Astrocyte of the spinal cord (primary cell): Measurements from ENCODE around the gene S100Z.
"Not testable (repeated sequence)": the region's sequence is repeated elsewhere in the genome, so short reads cannot be mapped to it uniquely, and the experiment has no call there.

Source experiments
- DNase-seq: peaks from one replicate; pipeline ENCODE4 v3.0.0; 2011; ENCODE audit warnings: low read depth, low spot score
- H3K4me3 ChIP-seq: 2 replicates; pipeline ENCODE4 v1.5.1; 2011; ENCODE audit warnings: low read depth, mild to moderate bottlenecking, low read length, moderate library complexity
- CTCF ChIP-seq: IDR thresholded peaks from 2 replicates; pipeline ENCODE4 v1.5.1; 2012; ENCODE audit warnings: low read depth, mild to moderate bottlenecking, low read length, inconsistent platforms
- in situ Hi-C: cut with HindIII; loops from 2 replicates; pipeline ENCODE4 v1.10.0; 2017; ENCODE audit warnings: low sequenced_read_pairs

Gene S100Z

GRCh38 chr5:76930083-76930482, 80.3 kb downstream of the S100Z start:
- H3K4me3 ChIP-seq: no peak overlapping the region
- DNase-seq: no peak
- TF ChIP-seq CTCF: no peak
- in situ Hi-C loops: no loop called here

- in situ Hi-C loops: no loop called here
- no peak for DNase-seq
- no peak for TF ChIP-seq CTCF
These were observed 88.4 kb downstream of the S100Z start for GRCh38 chr5:76938177-76938576.

DNA sequence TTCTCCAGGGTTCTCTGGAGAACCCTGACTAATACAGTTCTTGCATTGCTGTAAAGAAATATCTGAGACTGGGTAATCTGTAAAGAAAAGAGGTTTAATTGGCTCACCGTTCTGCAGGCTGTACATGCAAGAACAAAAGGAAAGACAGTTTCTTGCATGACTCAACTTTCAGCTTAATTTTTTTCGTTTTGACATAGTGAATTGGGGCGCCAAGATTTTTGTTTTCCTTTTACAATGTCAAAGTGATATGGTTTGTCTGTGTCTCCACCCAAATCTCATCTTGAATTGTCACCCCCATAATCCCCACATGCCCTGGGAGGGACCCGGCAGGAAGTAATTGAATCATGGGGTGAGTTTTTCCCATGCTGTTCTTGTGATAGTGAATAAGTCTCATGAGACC, 91.2 kb downstream of the S100Z start:
- no peak overlapping the region for H3K4me3 ChIP-seq
- TF ChIP-seq CTCF: no peak
- in situ Hi-C loops: no loop called here
- DNase-seq: no peak

More at GRCh38 chr5:76938177-76938576, 88.4 kb downstream of the S100Z start:
- H3K4me3 ChIP-seq: no peak overlapping the region

DNA sequence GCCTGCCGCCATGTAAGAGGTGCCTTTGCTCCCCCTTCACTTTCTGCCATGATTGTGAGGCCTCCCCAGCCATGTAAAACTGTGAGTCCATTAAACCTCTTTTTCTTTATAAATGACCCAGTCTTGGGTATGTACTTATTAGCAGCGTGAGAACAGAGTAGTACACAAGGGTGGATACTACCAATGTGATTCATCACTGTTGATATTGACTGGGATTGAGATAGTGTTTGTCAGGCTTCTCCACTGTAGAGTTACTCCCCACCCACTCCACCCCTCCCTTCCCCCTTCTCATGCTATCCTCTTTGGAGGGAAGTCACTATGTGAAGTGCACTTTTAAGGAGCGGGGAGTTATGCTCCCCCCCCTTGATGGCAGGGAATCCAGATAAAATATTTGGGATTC, 91.6 kb downstream of the S100Z start:
- in situ Hi-C loops: no loop called here
- DNase-seq: no peak
- TF ChIP-seq CTCF: no peak
- no peak overlapping the region for H3K4me3 ChIP-seq

GRCh38 chr5:76942581-76942980, 92.8 kb downstream of the S100Z start:
- peak; percentile 80 for DNase-seq
- H3K4me3 ChIP-seq: no peak overlapping the region
- no peak for TF ChIP-seq CTCF
- in situ Hi-C loops: no loop called here

DNA sequence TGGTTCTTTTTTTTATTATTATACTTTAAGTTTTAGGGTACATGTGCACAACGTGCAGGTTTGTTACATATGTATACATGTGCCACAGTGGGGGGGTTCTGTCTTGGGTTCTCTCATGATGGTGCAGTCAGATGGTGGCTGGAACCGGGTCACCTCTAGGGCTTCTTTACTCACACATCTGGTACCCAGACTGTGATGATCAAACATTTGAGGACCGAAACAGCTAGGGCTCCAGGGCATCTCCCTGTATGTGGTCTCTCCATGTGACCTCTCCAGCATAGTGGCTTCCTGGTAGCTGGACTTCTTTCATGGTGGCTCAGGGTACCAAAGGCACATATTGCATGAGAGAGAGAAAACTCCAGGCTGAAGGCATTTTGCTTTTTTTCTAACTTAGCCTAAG, 93.2 kb downstream of the S100Z start:
- no peak for TF ChIP-seq CTCF
- H3K4me3 ChIP-seq: no peak overlapping the region
- peak; percentile 17 for DNase-seq
- in situ Hi-C loops: no loop called here

GRCh38 chr5:76944638-76945037, 94.8 kb downstream of the S100Z start:
- TF ChIP-seq CTCF: no peak
- no peak for DNase-seq
- in situ Hi-C loops: no loop called here
- no peak overlapping the region for H3K4me3 ChIP-seq

- in situ Hi-C loops, DNase-seq, H3K4me3 ChIP-seq: not testable (repeated sequence)
These were observed 95.4 kb downstream of the S100Z start for GRCh38 chr5:76945238-76945637.
